Measurements from ENCODE around the gene PHB1.

The PHB1 gene

DNA sequence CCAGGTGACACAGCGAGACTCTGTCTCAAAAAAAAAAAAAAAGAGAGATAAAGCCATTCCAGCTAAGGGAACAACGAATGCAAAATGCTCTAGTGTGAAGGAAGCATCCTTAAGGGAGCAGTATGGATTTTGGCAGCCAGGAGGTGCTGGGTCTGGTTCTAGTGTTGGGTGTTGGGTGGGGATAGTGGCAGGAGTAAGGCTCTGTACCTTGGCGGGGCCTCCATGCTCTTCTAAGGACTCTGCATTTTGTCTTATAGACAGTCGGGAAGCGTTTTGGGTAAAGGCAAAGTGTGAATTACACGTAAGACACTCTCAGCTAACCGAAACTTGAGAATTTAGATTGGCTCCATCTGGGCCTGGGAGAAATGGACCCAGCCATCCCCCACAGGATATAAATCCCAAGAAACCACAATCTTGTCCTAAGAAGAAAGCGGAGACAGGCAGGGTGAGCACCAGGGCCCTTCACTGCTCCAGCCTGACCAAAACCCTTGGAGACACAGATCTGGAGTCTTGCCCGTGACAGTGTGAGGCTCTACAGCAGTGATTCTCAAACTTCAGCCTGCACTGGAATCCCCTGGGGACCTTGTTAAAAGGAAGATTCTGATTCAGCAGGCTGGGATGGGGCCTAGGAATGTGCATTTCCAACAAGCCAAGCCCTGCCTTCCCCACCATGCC, 33.1 kb upstream of the PHB1 start:
- Histone ChIP-seq H3K79me2 (no peaks in the 10 kb centered on the region), H3K9me3 (ENCODE audit: control insufficient read depth, low read length) (no peaks in the 10 kb centered on the region), H3K4me2 (ENCODE audit: low read length) (no peak overlapping the region), H3K27me3 (ENCODE audit: control insufficient read depth, insufficient read depth, low read length) (no peaks in the 10 kb centered on the region), H3K27ac (no peak overlapping the region), H3K9ac (no peak overlapping the region), H3K4me3 (ENCODE audit: low read depth, low read length) (no peak overlapping the region), H3K4me1 (no peaks in the 10 kb centered on the region), H2AFZ (no peak overlapping the region), H3K36me3 (ENCODE audit: control insufficient read depth, insufficient read depth, low read length) (no peaks in the 10 kb centered on the region)
- TF ChIP-seq CTCF (IDR thresholded peaks at IDR 0.05): no peak

DNA sequence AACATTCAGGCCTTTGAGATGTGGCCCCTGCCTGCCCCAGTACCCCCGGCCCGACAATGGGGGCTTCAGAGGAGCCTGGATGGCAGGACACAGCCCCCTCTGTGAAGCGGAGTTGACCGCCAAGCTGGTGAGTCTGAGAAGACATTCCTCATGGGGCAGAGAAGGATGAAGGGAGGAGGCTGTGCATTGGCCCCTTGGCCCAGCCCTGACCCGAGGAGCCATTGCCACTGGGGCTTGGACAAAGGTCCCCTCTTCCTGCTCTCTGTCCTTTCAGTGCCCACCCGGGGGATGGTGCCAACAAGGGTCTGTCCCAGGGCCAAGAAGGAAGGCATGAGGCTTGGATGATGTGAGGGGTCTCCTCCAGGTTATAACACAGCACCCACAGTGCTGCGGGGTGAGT, 30.9 kb upstream of the PHB1 start:
- Histone ChIP-seq H3K4me3 (ENCODE audit: low read depth, low read length) (no peak overlapping the region), H3K4me1 (no peaks in the 10 kb centered on the region), H3K36me3 (ENCODE audit: control insufficient read depth, insufficient read depth, low read length) (no peaks in the 10 kb centered on the region), H3K27ac (no peak overlapping the region), H3K79me2 (no peaks in the 10 kb centered on the region), H2AFZ (no peak overlapping the region), H3K9me3 (ENCODE audit: control insufficient read depth, low read length) (no peaks in the 10 kb centered on the region), H3K27me3 (ENCODE audit: control insufficient read depth, insufficient read depth, low read length) (no peaks in the 10 kb centered on the region), H3K9ac (no peak overlapping the region), H3K4me2 (ENCODE audit: low read length) (no peak overlapping the region)
- no peak for TF ChIP-seq CTCF (IDR thresholded peaks at IDR 0.05)

- no peaks in the 10 kb centered on the region for H3K27me3 ChIP-seq (ENCODE audit: control insufficient read depth, insufficient read depth, low read length)
- H3K4me3 ChIP-seq (ENCODE audit: low read depth, low read length): no peak overlapping the region
- no peaks in the 10 kb centered on the region for H3K9me3 ChIP-seq (ENCODE audit: control insufficient read depth, low read length)
- H2AFZ ChIP-seq: no peak overlapping the region
- no peak overlapping the region for H3K4me2 ChIP-seq (ENCODE audit: low read length)
- H3K9ac ChIP-seq: no peak overlapping the region
- H3K36me3 ChIP-seq (ENCODE audit: control insufficient read depth, insufficient read depth, low read length): no peaks in the 10 kb centered on the region
- H3K79me2 ChIP-seq: no peaks in the 10 kb centered on the region
- H3K27ac ChIP-seq: no peak overlapping the region
- no peak for TF ChIP-seq CTCF (IDR thresholded peaks at IDR 0.05)
- no peaks in the 10 kb centered on the region for H3K4me1 ChIP-seq
Measured at GRCh38 chr17:49444384-49444783, 29.7 kb upstream of the PHB1 start.

DNA sequence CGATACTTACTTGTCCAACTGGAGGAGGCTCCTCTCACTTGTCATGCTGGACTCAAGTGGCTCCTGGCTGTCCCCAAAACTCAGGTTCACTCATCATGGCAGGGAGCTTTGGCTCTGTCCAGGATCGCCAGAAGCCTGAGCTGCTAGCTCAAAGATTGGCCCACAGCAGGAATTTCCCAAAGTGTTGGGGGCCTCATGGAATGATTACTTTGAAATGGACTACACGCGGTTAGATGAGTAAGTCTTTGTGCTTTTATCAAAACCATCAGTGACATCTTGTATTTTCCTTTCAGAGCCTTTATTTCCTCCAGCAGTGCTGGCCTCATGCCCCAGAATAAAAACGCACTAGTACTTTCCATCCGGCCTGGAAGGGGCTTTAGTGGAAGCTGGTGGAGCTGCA, 29.2 kb upstream of the PHB1 start:
- no peaks in the 10 kb centered on the region for H3K27me3 ChIP-seq (ENCODE audit: control insufficient read depth, insufficient read depth, low read length)
- no peak overlapping the region for H3K27ac ChIP-seq

More for the DNA sequence above, 29.2 kb upstream of the PHB1 start:
- Histone ChIP-seq H2AFZ (no peak overlapping the region), H3K9ac (no peak overlapping the region), H3K4me2 (ENCODE audit: low read length) (no peak overlapping the region), H3K36me3 (ENCODE audit: control insufficient read depth, insufficient read depth, low read length) (no peaks in the 10 kb centered on the region), H3K4me3 (ENCODE audit: low read depth, low read length) (no peak overlapping the region), H3K9me3 (ENCODE audit: control insufficient read depth, low read length) (no peaks in the 10 kb centered on the region), H3K4me1 (no peaks in the 10 kb centered on the region), H3K79me2 (no peaks in the 10 kb centered on the region)
- no peak for TF ChIP-seq CTCF (IDR thresholded peaks at IDR 0.05)

Data from parathyroid adenoma (tissue), 2 donors.